GM23338 (cell line): ENCODE data around the gene ESRRB. TPM values are rescaled to one million over a fixed set of nuclear protein-coding genes. Genes with fewer than 3 reads are reported as not detected.

Source experiments
- ATAC-seq: fragments of 200-7000 bp; cut with Tn5 transposase; 3 replicates; pipeline ENCODE4 v1.9.1; 2020
- DNase-seq: peaks from one replicate; pipeline ENCODE4 v3.0.0-alpha.2; 2015; ENCODE audit warnings: low spot score
- H2AFZ ChIP-seq: fragments of 200-600 bp; sonication (generic); 2 replicates; pipeline ENCODE4 v1.8.0; 2016; ENCODE audit warnings: antibody characterized with exemption, mild to moderate bottlenecking, moderate library complexity
- H3F3A ChIP-seq: fragments of 200-600 bp; sonication (generic); replicated peaks from 2 replicates; pipeline ENCODE4 v1.8.0; 2017; ENCODE audit warnings: antibody characterized with exemption, mixed run types, low read depth
- H3K27ac ChIP-seq: fragments of 200-600 bp; sonication (generic); 2 replicates; pipeline ENCODE4 v1.6.1; 2016; ENCODE audit warnings: low read depth
- H3K27me3 ChIP-seq: fragments of 200-600 bp; sonication (generic); 2 replicates; pipeline ENCODE4 v1.8.0; 2016; ENCODE audit warnings: mild to moderate bottlenecking, mixed run types, moderate library complexity; ENCODE audit not compliant: insufficient read depth
- H3K36me3 ChIP-seq: fragments of 200-600 bp; sonication (generic); 2 replicates; pipeline ENCODE4 v1.8.0; 2016; ENCODE audit warnings: mild to moderate bottlenecking; ENCODE audit not compliant: insufficient read depth
- H3K4me1 ChIP-seq: fragments of 200-600 bp; sonication (generic); 2 replicates; pipeline ENCODE4 v1.8.0; 2016; ENCODE audit warnings: mild to moderate bottlenecking, moderate library complexity; ENCODE audit not compliant: insufficient read depth
- H3K4me2 ChIP-seq: fragments of 200-600 bp; sonication (generic); 2 replicates; pipeline ENCODE4 v1.7.1; 2017; ENCODE audit warnings: mixed run types
- H3K4me3 ChIP-seq: fragments of 200-600 bp; sonication (generic); 2 replicates; pipeline ENCODE4 v1.6.1; 2016; ENCODE audit warnings: mixed run types
- H3K79me2 ChIP-seq: fragments of 200-600 bp; sonication (generic); replicated peaks from 2 replicates; pipeline ENCODE4 v1.8.0; 2017; ENCODE audit warnings: mild to moderate bottlenecking; ENCODE audit not compliant: insufficient read depth
- H3K9me2 ChIP-seq: fragments of 200-600 bp; sonication (generic); 2 replicates; pipeline ENCODE4 v1.8.0; 2017; ENCODE audit not compliant: insufficient read depth
- H4K20me1 ChIP-seq: fragments of 200-600 bp; sonication (generic); replicated peaks from 2 replicates; pipeline ENCODE4 v1.8.0; 2017; ENCODE audit warnings: mild to moderate bottlenecking; ENCODE audit not compliant: insufficient read depth
- H3K27ac Mint-ChIP-seq: 2 replicates; pipeline ENCODE4 v1.8.0; 2020; ENCODE audit warnings: inconsistent platforms, mild to moderate bottlenecking, moderate library complexity, mixed read lengths
- H3K27me3 Mint-ChIP-seq: 3 replicates; pipeline ENCODE4 v1.8.0; 2022; ENCODE audit warnings: low read depth, mild to moderate bottlenecking, moderate library complexity, mixed read lengths, inconsistent platforms; ENCODE audit not compliant: insufficient read depth, poor library complexity
- H3K36me3 Mint-ChIP-seq: 3 replicates; pipeline ENCODE4 v1.8.0; 2021; ENCODE audit warnings: low read depth, mild to moderate bottlenecking, inconsistent platforms, moderate library complexity, mixed read lengths
- H3K4me1 Mint-ChIP-seq: 3 replicates; pipeline ENCODE4 v1.8.0; 2020; ENCODE audit warnings: mild to moderate bottlenecking, inconsistent platforms, mixed read lengths
- H3K4me3 Mint-ChIP-seq: 3 replicates; pipeline ENCODE4 v1.8.0; 2021; ENCODE audit warnings: moderate library complexity, mild to moderate bottlenecking, inconsistent platforms, mixed read lengths
- H3K9me3 Mint-ChIP-seq: 3 replicates; pipeline ENCODE4 v1.8.0; 2020; ENCODE audit warnings: moderate library complexity, mild to moderate bottlenecking, inconsistent platforms, mixed read lengths
- EZH2 ChIP-seq: fragments of 200-600 bp; sonication (generic); IDR thresholded peaks from one replicate; pipeline ENCODE4 v1.8.0; 2017; ENCODE audit warnings: antibody characterized with exemption, mild to moderate bottlenecking, low read depth; ENCODE audit not compliant: unreplicated experiment
- EZH2phosphoT487 ChIP-seq: fragments of 200-600 bp; sonication (generic); IDR thresholded peaks from one replicate; pipeline ENCODE4 v1.8.1; 2018; ENCODE audit warnings: antibody characterized with exemption; ENCODE audit not compliant: unreplicated experiment
- JUNB ChIP-seq: IDR thresholded peaks from one replicate; pipeline ENCODE4 v1.6.1; 2016; ENCODE audit warnings: antibody characterized with exemption; ENCODE audit not compliant: unreplicated experiment
- NANOG ChIP-seq: IDR thresholded peaks from 2 replicates; pipeline ENCODE4 v1.6.1; 2016; ENCODE audit warnings: antibody characterized with exemption, borderline replicate concordance
- STAT1 ChIP-seq: IDR thresholded peaks from one replicate; pipeline ENCODE4 v1.6.1; 2016; ENCODE audit warnings: antibody characterized with exemption; ENCODE audit not compliant: unreplicated experiment
- ZNF114 ChIP-seq: fragments of 250-450 bp; sonication (Bioruptor Pico); IDR thresholded peaks from 2 replicates; pipeline ENCODE4 v1.5.0; 2020; ENCODE audit warnings: mild to moderate bottlenecking, moderate library complexity
- ZNF331 ChIP-seq: fragments of 250-450 bp; sonication (Bioruptor Pico); IDR thresholded peaks from 2 replicates; pipeline ENCODE4 v1.5.0; 2020; ENCODE audit warnings: low read depth, mild to moderate bottlenecking, moderate library complexity
- polyA plus RNA-seq: library from polyadenylated mRNA; unstranded; fragments of >200 nt; fragmentation: Nextera tagmentation; extraction: Ambion mirVana; gene quantifications from 2 replicates; pipeline ENCODE4 v1.2.1, GENCODE V29; 2016
- total RNA-seq: library from RNA; depleted of rRNA; stranded (reverse); fragments of >200 nt; shearing (Covaris generic); gene quantifications from 2 replicates; pipeline ENCODE4 v1.2.3, GENCODE V29; 2014
- TF ChIP-seq, protein P1 (sequence below): IDR thresholded peaks from one replicate; pipeline ENCODE4 v1.6.1; 2018; ENCODE audit warnings: antibody characterized with exemption; ENCODE audit not compliant: unreplicated experiment
- TF ChIP-seq, protein P2 (sequence below): fragments of 250-450 bp; sonication (Bioruptor Pico); IDR thresholded peaks from 2 replicates; pipeline ENCODE4 v1.5.0; 2020; ENCODE audit warnings: mild to moderate bottlenecking, moderate library complexity
- TF ChIP-seq, protein P3 (sequence below), 2 experiments: fragments of 200-600 bp in 1 of 2; sonication (generic) in 1 of 2; conservative IDR thresholded peaks; 2 replicates each; pipeline versions ENCODE4 v1.5.1 to v1.6.1; 2016 to 2017; ENCODE audit warnings: antibody characterized with exemption in 2 of 2, low read depth in 2 of 2, mild to moderate bottlenecking in 2 of 2, moderate library complexity in 1 of 2
- TF ChIP-seq, protein P4 (sequence below): IDR thresholded peaks from 2 replicates; pipeline ENCODE4 v1.6.1; 2016; ENCODE audit warnings: antibody characterized with exemption

Gene ESRRB
- total and polyA plus RNA-seq, 2 experiments from 2014 or later, result 0.31 to 0.52 TPM

DNA sequence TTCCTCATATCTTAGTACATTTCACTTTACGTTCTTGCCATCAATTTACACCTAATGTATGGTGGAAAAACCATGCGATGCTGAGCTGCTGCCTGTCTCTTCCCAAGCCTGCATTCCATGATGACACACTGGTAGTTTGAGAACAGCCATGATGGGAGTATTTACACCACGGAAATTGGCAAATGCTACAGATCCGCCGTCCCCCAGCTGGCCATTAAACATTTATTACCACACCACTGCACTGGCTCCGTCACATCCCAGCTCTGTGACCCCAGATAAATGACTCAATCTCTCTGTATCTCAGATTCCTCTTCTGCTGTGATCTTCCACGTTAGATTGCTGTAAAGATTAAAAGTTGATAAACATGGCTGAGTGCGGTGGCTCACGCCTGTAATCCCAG, 13.9 kb downstream of the ESRRB start (continued):
- TF ChIP-seq, protein P1, sequence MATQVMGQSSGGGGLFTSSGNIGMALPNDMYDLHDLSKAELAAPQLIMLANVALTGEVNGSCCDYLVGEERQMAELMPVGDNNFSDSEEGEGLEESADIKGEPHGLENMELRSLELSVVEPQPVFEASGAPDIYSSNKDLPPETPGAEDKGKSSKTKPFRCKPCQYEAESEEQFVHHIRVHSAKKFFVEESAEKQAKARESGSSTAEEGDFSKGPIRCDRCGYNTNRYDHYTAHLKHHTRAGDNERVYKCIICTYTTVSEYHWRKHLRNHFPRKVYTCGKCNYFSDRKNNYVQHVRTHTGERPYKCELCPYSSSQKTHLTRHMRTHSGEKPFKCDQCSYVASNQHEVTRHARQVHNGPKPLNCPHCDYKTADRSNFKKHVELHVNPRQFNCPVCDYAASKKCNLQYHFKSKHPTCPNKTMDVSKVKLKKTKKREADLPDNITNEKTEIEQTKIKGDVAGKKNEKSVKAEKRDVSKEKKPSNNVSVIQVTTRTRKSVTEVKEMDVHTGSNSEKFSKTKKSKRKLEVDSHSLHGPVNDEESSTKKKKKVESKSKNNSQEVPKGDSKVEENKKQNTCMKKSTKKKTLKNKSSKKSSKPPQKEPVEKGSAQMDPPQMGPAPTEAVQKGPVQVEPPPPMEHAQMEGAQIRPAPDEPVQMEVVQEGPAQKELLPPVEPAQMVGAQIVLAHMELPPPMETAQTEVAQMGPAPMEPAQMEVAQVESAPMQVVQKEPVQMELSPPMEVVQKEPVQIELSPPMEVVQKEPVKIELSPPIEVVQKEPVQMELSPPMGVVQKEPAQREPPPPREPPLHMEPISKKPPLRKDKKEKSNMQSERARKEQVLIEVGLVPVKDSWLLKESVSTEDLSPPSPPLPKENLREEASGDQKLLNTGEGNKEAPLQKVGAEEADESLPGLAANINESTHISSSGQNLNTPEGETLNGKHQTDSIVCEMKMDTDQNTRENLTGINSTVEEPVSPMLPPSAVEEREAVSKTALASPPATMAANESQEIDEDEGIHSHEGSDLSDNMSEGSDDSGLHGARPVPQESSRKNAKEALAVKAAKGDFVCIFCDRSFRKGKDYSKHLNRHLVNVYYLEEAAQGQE, result no peak
- TF ChIP-seq JUNB (no peak), ZNF114 (CRISPR knock-in tag) (no peak), EZH2 (no peak)

DNA sequence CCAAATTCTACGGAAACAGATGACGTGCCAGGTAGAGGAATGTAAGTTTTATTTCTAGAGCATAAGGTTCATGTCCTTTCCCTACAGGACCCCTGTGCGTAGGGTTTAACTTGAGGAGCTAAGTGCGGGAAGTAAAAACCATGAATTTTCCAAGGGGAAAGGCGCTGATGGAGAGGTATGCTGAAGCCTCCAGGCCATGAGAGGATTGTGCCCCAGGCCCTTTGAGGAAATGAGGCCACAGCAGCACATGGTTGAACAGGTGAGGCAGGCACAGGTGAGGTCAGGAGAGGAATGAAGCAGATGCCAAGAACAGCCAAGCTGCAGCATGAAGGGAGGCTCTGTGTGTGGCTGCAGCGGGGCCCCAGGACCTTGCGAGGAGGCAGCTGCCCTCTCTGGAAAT, 14.7 kb downstream of the ESRRB start:
- Histone ChIP-seq H3K27me3 (no peaks in the 10 kb centered on the region), H3K9me2 (no peaks in the 10 kb centered on the region), H4K20me1 (no peaks in the 10 kb centered on the region), H2AFZ (no peak overlapping the region), H3F3A (no peaks in the 10 kb centered on the region), H3K27ac (no peak overlapping the region), H3K4me1 (no peaks in the 10 kb centered on the region; the same call in 1 of the 2 replicates), H3K4me2 (no peak overlapping the region), H3K4me3 (no peak overlapping the region), H3K79me2 (no peaks in the 10 kb centered on the region), H3K36me3 (no peaks in the 10 kb centered on the region)
- Mint-ChIP-seq H3K27ac (no peak overlapping the region), H3K9me3 (no peaks in the 10 kb centered on the region), H3K4me3 (no peak overlapping the region), H3K4me1 (peaks cover 10% of the 10 kb centered on the region), H3K27me3 (no peaks in the 10 kb centered on the region), H3K36me3 (no peaks in the 10 kb centered on the region)
- DNase-seq (no peak), ATAC-seq (no peak)
- TF ChIP-seq EZH2 (no peak), NANOG (no peak), EZH2phosphoT487 (no peak), STAT1 (no peak), ZNF114 (CRISPR knock-in tag) (no peak), ZNF331 (CRISPR knock-in tag) (no peak)
- TF ChIP-seq, protein P2, sequence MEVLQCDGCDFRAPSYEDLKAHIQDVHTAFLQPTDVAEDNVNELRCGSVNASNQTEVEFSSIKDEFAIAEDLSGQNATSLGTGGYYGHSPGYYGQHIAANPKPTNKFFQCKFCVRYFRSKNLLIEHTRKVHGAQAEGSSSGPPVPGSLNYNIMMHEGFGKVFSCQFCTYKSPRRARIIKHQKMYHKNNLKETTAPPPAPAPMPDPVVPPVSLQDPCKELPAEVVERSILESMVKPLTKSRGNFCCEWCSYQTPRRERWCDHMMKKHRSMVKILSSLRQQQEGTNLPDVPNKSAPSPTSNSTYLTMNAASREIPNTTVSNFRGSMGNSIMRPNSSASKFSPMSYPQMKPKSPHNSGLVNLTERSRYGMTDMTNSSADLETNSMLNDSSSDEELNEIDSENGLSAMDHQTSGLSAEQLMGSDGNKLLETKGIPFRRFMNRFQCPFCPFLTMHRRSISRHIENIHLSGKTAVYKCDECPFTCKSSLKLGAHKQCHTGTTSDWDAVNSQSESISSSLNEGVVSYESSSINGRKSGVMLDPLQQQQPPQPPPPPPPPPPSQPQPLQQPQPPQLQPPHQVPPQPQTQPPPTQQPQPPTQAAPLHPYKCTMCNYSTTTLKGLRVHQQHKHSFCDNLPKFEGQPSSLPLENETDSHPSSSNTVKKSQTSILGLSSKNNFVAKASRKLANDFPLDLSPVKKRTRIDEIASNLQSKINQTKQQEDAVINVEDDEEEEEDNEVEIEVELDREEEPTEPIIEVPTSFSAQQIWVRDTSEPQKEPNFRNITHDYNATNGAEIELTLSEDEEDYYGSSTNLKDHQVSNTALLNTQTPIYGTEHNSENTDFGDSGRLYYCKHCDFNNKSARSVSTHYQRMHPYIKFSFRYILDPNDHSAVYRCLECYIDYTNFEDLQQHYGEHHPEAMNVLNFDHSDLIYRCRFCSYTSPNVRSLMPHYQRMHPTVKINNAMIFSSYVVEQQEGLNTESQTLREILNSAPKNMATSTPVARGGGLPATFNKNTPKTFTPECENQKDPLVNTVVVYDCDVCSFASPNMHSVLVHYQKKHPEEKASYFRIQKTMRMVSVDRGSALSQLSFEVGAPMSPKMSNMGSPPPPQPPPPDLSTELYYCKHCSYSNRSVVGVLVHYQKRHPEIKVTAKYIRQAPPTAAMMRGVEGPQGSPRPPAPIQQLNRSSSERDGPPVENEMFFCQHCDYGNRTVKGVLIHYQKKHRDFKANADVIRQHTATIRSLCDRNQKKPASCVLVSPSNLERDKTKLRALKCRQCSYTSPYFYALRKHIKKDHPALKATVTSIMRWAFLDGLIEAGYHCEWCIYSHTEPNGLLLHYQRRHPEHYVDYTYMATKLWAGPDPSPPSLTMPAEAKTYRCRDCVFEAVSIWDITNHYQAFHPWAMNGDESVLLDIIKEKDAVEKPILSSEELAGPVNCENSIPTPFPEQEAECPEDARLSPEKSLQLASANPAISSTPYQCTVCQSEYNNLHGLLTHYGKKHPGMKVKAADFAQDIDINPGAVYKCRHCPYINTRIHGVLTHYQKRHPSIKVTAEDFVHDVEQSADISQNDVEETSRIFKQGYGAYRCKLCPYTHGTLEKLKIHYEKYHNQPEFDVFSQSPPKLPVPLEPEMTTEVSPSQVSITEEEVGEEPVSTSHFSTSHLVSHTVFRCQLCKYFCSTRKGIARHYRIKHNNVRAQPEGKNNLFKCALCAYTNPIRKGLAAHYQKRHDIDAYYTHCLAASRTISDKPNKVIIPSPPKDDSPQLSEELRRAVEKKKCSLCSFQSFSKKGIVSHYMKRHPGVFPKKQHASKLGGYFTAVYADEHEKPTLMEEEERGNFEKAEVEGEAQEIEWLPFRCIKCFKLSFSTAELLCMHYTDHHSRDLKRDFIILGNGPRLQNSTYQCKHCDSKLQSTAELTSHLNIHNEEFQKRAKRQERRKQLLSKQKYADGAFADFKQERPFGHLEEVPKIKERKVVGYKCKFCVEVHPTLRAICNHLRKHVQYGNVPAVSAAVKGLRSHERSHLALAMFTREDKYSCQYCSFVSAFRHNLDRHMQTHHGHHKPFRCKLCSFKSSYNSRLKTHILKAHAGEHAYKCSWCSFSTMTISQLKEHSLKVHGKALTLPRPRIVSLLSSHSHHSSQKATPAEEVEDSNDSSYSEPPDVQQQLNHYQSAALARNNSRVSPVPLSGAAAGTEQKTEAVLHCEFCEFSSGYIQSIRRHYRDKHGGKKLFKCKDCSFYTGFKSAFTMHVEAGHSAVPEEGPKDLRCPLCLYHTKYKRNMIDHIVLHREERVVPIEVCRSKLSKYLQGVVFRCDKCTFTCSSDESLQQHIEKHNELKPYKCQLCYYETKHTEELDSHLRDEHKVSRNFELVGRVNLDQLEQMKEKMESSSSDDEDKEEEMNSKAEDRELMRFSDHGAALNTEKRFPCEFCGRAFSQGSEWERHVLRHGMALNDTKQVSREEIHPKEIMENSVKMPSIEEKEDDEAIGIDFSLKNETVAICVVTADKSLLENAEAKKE (CRISPR knock-in tag), result no peak
- TF ChIP-seq, protein P3, sequence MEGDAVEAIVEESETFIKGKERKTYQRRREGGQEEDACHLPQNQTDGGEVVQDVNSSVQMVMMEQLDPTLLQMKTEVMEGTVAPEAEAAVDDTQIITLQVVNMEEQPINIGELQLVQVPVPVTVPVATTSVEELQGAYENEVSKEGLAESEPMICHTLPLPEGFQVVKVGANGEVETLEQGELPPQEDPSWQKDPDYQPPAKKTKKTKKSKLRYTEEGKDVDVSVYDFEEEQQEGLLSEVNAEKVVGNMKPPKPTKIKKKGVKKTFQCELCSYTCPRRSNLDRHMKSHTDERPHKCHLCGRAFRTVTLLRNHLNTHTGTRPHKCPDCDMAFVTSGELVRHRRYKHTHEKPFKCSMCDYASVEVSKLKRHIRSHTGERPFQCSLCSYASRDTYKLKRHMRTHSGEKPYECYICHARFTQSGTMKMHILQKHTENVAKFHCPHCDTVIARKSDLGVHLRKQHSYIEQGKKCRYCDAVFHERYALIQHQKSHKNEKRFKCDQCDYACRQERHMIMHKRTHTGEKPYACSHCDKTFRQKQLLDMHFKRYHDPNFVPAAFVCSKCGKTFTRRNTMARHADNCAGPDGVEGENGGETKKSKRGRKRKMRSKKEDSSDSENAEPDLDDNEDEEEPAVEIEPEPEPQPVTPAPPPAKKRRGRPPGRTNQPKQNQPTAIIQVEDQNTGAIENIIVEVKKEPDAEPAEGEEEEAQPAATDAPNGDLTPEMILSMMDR (conservative IDR thresholded peaks at IDR 0.05; ENCODE audit: low read depth in 2 of 2), result no peak
- TF ChIP-seq, protein P4, sequence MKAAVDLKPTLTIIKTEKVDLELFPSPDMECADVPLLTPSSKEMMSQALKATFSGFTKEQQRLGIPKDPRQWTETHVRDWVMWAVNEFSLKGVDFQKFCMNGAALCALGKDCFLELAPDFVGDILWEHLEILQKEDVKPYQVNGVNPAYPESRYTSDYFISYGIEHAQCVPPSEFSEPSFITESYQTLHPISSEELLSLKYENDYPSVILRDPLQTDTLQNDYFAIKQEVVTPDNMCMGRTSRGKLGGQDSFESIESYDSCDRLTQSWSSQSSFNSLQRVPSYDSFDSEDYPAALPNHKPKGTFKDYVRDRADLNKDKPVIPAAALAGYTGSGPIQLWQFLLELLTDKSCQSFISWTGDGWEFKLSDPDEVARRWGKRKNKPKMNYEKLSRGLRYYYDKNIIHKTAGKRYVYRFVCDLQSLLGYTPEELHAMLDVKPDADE, result no peak
